ENCODE measurements around the gene GNE.
"Not testable (repeated sequence)": the region's sequence is repeated elsewhere in the genome, so short reads cannot be mapped to it uniquely, and the experiment has no call there.

GNE gene

DNA sequence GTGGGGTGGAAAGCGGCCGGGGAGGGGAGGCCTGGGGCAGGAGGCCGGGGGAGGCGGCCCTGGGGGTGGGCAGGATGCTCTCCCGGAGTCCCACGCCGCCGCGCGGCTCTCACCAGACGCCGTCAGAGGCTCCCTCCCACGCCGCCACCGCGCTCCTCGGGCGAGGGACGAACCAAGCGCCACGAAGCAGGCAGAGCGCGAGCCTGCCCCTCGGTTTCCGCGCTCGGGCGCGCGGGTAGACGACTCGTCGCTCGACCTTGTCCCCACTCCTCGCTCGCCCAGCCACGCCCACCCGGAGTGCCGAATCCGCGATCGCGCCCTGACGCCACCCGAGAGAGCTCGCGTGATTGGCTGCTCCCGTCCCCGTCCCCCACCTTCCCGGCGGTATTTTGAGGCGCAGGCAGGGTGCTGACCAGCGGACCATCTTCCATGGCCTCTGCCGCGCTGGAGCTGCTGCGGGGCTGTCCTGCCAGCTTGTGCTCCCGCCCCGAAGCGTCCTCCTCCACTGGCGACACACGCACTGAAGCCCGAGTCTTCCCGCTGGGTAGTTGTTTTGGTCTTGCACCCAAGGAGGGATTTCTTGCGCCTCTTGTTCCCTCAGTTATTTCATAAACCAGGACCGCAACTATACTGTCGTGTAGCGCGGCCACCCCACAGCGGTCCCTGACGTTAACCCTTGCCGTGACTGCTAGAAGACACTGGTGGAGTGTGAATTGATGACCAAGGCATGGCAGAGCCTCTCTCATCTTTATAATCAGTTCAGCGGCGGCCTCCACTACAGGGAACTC lies at the start of gene GNE:
Gene GNE, minus strand, starts transcription at position 241 of the 788 bp plus-strand sequence. CDS start 9,093 bp downstream, outside the sequence.
- peak; percentile 95 for DNase-seq

DNA sequence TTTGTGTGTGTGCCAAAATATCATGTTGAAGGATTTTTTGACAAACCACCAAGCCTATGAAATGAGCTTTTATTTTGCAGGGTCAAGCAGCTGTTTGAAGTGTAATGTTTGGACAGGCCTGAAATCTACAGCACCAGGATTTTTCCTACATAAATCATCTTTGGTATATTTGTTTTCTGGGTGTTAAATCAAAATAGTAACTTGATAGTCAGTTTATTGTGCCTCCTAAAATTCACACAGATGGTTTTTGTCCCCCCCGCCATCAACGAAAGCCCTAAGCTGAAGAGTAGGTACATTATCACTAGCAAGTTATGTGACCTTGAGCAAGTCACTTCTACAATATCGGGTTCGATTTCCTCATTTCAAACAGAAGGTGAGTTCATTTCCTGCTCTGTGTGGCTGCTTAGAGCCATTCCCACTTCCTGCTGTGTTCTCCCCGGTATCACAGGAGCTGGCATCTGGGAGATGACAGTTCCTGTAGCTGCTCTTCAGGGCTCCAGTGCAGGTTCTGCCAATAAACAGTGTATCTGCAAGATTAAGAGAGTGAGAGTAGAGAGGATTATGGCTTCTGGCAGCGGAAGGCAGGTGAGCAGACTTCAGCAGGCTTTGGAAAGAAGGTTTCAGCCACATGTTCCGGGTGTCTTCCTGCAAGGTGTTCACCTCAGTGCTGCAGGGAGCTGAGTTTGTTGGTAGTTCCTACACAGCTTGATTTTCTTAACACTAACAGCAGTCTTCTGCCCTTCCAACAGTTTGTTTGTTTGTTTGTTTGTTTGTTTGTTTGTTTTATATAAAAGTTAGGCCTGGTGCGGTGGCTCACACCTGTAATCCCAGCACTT lies 48.4 kb upstream of the GNE start:
- no peak for DNase-seq

DNA sequence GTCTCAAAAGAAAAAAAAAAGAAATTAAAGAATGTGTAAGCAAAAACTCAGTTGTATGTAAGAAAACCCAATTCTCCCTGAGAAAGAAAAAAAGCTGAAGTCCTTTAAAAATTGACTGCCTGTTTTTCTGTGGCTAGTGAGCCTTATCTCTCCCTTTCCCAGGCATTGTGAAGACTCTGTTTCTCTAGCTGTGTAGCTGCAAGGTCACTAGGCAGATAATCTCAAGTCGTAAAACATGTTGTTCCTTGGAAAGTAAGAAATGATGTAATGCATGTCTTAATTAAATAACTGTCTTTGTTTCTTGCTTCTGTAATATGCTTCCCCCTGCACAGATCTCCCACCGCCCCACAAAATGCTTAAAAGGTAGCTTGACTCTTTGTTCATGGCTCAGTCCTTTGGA lies 46.1 kb upstream of the GNE start:
- not testable (repeated sequence) for DNase-seq

- DNase-seq: no peak
Measured at GRCh38 chr9:36301227-36301626, 43.0 kb upstream of the GNE start.

DNA sequence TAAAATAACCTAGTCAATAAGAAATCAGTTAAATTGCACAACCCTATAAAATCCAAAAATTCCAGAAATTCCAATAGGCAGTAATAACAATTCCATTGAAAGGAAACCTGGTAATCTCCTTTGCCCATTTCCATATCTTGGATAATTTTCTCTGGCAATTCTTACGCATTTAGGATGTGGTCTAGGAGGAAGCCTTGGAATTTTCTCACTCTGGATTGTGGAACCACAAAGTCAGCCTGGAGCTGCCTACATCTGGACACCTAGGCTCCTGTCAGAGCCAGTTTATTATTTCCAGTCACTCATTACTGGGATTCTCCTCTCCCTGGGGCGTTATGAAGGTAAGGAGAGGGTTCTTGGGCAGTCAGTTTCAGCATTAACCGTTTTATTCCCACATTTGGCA lies 40.3 kb upstream of the GNE start:
- DNase-seq: no peak

GRCh38 chr9:36297798-36298197 lies 39.5 kb upstream of the GNE start:
- no peak for DNase-seq

GRCh38 chr9:36294996-36295395 lies 36.7 kb upstream of the GNE start:
- DNase-seq: not testable (repeated sequence)

GRCh38 chr9:36293918-36294317 lies 35.7 kb upstream of the GNE start:
- DNase-seq: no peak

GRCh38 chr9:36293171-36293570 lies 34.9 kb upstream of the GNE start:
- DNase-seq: no peak

DNA sequence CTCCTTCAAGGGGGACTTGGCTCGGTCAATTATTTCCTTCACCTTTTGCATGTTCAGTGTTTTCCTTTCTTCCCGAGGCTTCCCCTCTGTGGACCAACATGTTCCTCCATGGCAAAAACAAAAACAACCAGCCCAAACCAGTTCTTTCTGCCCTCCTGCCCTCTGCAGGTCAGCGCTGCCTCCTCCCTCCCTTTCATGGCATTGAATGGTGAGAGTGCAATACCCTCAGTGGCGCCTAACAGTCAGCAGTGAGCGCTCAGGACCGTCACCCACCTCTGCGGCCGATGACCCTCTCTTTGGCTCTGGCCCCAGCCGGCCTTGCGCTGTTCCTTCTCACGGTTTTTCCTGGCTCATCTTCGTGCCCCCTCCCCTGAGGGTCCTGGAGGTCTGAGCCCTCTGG lies 34.4 kb upstream of the GNE start:
- no peak for DNase-seq

GRCh38 chr9:36290996-36291395 lies 32.7 kb upstream of the GNE start:
- no peak for DNase-seq

DNA sequence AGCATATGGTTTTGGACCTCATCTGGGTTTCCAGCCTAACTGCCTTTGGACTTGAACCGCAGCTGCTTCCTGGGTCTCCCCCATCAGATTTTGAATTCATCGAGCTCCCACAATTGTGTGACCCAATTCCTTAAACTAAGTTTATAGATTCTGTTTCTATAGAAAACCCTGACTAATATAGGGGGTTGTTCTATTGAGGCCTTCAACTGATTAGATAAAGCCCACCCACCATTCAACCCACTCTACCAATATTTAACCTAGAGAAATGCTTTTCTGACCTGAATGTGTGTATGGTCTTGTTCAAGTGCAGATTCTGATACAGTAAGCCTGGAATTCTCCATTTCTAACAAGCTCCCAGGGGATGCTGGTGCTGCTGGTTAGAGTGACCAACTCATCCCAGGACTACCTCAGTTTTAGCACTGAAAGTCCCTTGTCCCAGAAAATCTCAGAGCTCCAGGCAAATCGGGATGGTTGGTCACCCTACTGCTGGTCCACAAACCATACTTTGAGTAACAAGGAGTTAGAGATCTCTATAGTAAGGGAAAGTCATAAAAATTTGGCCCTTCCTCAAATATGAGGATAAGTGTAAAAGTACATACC lies 31.7 kb upstream of the GNE start:
- DNase-seq: no peak

DNA sequence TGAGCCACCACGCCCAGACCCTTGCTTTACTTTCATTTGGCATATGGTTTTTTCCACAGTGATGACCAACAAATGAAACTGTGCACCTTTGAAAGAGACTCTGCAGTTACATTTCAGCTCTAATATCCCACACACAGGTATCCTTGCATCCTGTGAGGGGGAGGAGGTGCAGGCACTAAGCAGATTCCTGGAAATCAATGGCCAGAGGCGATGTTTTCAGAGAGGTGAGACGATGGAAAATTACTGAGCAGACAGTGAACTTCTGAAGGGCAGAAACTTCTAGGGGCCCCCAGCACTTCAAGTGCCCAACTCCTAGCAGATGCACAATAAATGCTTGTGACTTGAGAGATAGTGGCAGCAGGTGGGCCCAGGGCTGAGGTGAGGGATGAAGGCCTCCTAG lies 29.8 kb upstream of the GNE start:
- no peak for DNase-seq

DNA sequence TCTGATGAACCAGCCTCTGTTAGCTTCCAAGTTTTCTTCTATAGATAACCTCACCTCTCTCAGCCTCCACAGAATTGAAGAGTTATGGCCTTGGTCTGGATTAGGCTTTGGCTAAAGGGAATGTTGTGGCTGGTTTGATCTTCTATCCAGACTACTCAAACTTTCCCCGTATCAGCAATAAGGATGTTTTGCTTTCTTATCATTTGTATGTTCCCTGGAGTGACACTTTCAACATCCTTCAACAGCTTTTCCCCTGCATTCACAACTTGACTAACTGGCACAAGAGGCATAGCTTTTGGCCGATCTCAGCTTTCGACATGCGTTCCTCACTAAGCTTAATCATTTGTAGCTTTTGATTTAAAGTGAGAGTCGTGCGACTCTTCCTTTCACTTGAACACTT lies 28.1 kb upstream of the GNE start:
- no peak for DNase-seq

- no peak for DNase-seq
Measured at GRCh38 chr9:36284226-36284625, 26.0 kb upstream of the GNE start.

DNA sequence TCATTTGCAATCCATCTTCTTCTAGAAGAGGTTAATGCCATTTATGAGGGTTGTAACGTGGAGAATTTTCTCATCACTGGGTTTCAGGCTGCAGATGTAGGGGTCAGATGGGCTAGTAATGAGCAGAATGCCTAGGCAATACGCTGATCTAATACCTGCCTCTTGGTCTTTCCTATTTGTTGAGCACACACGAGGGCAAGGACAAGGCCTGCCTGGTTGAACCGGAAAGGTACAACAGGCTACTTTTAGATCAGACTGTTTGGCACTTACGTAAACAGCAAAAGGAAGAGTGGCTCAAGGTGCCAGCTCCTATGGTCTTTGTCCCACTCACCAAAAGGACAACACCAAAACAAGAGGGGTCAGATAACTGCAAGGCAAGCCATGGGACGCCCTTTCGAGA lies 24.0 kb upstream of the GNE start:
- no peak for DNase-seq

GRCh38 chr9:36280989-36281388 lies 22.7 kb upstream of the GNE start:
- no peak for DNase-seq

DNA sequence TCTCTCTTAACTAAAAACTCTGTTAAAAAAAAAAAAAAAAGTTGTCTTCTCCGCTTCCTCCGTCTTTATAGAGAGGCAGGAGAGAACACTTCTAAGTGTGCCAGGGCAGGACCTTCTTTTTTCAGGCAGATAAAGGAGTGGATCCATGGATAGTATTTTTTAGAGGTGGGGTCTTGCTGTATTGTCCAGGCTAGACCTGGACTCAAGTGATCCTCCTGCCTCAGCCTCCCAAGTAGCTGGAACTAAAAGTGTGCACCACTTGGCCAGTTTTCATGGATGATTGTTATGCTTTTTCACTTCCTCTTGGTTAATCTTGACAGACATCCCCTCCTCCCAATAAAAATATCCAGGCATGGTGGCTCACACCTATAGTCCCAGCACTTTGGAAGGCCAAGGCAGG lies 20.0 kb upstream of the GNE start:
- no peak for DNase-seq

GRCh38 chr9:36276781-36277181 lies 18.5 kb upstream of the GNE start:
- DNase-seq: no peak

GRCh38 chr9:36276254-36276653 lies 18.0 kb upstream of the GNE start:
- no peak for DNase-seq

DNA sequence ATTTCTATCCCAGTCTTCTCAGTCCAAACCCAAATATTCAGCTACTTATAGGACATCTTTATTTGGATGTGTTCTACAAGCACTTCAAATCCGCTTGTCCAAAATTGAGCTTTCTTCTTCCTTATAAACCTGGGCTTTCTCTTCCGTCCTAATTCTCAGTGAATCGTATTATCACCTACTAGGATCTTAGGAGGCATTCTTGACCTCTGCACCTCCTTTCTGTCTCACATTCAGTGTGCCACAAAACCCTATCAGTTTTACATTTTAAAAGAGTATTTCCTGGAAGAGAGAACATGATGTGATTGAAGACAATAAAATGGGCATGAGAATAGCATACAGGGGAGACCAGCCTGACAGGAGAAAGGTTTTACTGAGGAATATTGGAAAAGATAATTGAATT lies 16.8 kb upstream of the GNE start:
- DNase-seq: no peak

DNA sequence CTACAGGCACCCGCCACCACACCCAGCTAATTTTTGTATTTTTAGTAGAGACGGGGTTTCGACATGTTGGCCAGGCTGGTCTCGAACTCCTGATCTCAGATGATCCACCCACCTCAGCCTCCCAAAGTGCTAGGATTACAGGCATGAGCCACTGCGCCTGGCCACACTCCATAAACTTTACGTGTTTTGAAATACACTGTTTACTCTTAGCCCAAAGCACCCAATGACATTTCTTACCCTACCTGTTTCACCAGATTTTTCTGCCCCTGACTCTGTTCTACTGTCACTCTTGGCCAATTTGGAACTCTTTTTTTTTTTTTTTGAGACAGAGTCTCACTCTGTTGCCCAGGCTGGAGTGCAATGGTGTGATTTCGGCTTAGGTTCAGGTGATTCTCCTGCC lies 15.1 kb upstream of the GNE start:
- not testable (repeated sequence) for DNase-seq

DNA sequence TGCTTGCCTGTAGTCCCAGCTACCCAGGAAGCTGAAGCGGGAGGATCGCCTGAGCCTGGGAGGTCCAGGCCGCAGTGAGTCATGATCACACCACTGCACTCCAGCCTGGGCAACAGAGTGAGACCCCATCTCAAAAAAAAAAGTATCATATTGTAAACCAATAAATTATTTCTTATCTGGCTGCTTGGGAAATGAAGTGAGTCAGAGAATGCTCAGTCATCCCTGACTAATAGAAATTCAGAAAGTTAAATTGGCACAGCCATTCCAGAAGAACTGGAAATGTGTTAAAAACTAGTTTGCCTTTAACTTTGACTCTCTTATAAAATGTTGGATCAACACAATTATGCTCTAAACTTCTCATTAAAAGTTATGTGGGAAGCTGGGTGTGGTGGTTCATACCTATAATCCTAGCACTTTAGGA lies 9.8 kb upstream of the GNE start:
- no peak for DNase-seq

DNA sequence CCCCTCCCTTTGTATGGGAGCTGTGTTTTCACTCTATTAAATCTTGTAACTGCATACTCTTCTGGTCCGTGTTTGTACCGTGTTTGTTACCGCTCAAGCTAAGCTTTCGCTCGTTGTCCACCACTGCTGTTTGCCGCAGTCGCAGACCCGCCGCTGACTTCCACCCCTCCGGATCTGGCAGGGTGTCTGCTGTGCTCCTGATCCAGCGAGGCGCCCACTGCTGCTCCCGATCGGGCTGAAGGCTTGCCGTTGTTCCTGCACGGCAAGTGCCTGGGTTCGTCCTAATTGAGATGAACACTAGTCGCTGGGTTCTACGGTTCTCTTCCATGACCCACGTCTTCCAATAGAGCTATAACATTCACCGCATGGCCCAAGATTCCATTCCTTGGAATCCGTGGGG lies 6.6 kb upstream of the GNE start:
- no peak for DNase-seq

All from activated CD4-positive, CD25-positive, alpha-beta regulatory T cell treated with anti-CD3 and anti-CD28 coated beads, Interleukin-2, amount 50 U/mL, for 72 hours (primary cell).